Activated CD4-positive, alpha-beta T cell treated with anti-CD3 and anti-CD28 coated beads for 36 hours (primary cell): Measurements from ENCODE around the gene EHD2. TPM values are rescaled to one million over a fixed set of nuclear protein-coding genes. Genes with fewer than 3 reads are reported as not detected.
"Not testable (repeated sequence)": the region's sequence is repeated elsewhere in the genome, so short reads cannot be mapped to it uniquely, and the experiment has no call there.

ENCODE experiments used
- ATAC-seq: fragments of 200-7000 bp; cut with Tn5 transposase; one replicate; pipeline ENCODE4 v1.10.0; 2021; ENCODE audit warnings: mild to moderate bottlenecking, moderate library complexity
- CTCF ChIA-PET: fragments of 350-600 bp; sonication (Branson Sonifier 250); formaldehyde crosslinking; loops from one replicate; lab custom pipeline; 2021; ENCODE audit warnings: antibody characterized with exemption; lab: Charles Lee
- POLR2A ChIA-PET: fragments of 350-600 bp; sonication (Branson Sonifier 250); formaldehyde crosslinking; loops from one replicate; lab custom pipeline; 2021; ENCODE audit warnings: antibody characterized with exemption, inconsistent platforms; lab: Charles Lee
- DNase-seq: peaks from one replicate; pipeline ENCODE4 v3.0.0-alpha.2; 2020
- H3K27ac Mint-ChIP-seq: one replicate; pipeline ENCODE4 v1.8.0; 2021; ENCODE audit warnings: mixed read lengths
- H3K27me3 Mint-ChIP-seq: one replicate; pipeline ENCODE4 v1.8.0; 2021; ENCODE audit warnings: mixed read lengths
- H3K36me3 Mint-ChIP-seq: one replicate; pipeline ENCODE4 v1.8.0; 2021; ENCODE audit warnings: low read depth, mixed read lengths
- H3K4me1 Mint-ChIP-seq: one replicate; pipeline ENCODE4 v1.8.0; 2021; ENCODE audit warnings: mixed read lengths
- H3K4me3 Mint-ChIP-seq: one replicate; pipeline ENCODE4 v1.8.0; 2021; ENCODE audit warnings: mild to moderate bottlenecking, moderate library complexity, mixed read lengths
- H3K9me3 Mint-ChIP-seq: one replicate; pipeline ENCODE4 v1.8.0; 2021; ENCODE audit warnings: low read depth, mixed read lengths
- intact Hi-C, 2 experiments: fragments of 100-400 bp; cut with DNase I in 1 of 2; cut with micrococcal nuclease in 1 of 2; formaldehyde crosslinking; loops; one replicate each; pipeline versions ENCODE4 v1.14.2 to v1.15.1; 2022 to 2024; cut with DNase I, micrococcal nuclease
- total RNA-seq, 2 experiments: library from RNA; stranded (reverse); gene quantifications; one replicate each; pipeline ENCODE4 v1.2.3, GENCODE V29; 2021

EHD2 gene
- total RNA-seq, 2 experiments from 2014 or later = 1.6 to 2.5 TPM

DNA sequence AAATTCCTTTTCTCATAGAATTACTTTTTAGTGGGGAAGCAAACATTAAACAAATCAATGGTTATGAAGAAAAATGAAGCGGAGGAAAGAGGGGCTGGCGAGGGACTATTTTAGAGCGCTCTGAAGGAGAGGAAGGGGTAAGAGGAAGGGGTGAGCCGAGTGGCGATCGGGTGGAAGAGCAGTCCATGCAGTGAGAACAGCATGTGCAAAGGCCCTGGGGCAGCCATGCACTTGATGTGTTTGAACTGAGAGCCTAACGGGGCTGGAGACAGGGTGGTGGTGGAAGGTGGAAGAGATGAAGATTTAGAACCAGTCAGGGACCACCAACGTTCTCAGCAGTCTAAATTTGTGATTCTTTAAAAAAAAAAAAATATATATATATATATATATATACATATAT is 17.7 kb downstream of the EHD2 start:
- Mint-ChIP-seq H3K27ac (no peak overlapping the region), H3K27me3 (peaks cover 18% of the 10 kb centered on the region), H3K36me3 (no peaks in the 10 kb centered on the region), H3K4me3 (no peak overlapping the region), H3K9me3 (no peaks in the 10 kb centered on the region), H3K4me1 (peaks cover 22% of the 10 kb centered on the region)
- ChIA-PET CTCF (interaction anchor here (0.5 to 1.5 kb wide), 2 partner anchors 7 to 301 kb away, joined by 3 read pairs; no protein-coding TSS in a partner anchor), POLR2A (no interaction called here)
- intact Hi-C loops = no loop called here
- no peak for DNase-seq
- no peak for ATAC-seq

DNA sequence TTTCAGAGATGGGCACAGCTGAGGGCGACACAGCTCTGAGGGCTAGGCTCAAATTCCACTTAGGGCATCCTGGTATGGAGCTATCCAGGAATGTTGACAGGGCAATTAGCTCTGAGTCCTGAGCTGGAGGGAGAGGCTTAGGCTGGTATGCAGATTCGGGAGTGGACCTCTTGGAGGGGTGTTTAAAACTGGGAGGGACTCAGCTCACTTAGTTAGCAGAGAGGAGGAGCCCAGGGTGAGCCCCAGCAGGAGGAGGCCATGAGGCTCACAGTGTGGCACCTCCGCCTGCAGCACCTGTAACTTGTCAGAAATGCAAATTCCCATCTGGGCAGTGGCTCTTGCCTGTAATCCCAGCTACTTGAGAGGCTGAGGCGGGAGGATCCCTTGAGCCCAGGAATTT is 21.9 kb downstream of the EHD2 start:
- intact Hi-C loops = no loop called here
- Mint-ChIP-seq H3K4me1 (peaks cover 4% of the 10 kb centered on the region), H3K9me3 (no peaks in the 10 kb centered on the region), H3K4me3 (no peak overlapping the region), H3K27ac (no peak overlapping the region), H3K36me3 (no peaks in the 10 kb centered on the region), H3K27me3 (peaks cover 8% of the 10 kb centered on the region)
- DNase-seq = no peak
- ChIA-PET CTCF (interaction anchor here (0.7 to 1.8 kb wide), 2 partner anchors 22 to 113 kb away, joined by 3 to 7 read pairs; partner anchors contain the start of gene EHD2), POLR2A (no interaction called here)
- no peak for ATAC-seq

DNA sequence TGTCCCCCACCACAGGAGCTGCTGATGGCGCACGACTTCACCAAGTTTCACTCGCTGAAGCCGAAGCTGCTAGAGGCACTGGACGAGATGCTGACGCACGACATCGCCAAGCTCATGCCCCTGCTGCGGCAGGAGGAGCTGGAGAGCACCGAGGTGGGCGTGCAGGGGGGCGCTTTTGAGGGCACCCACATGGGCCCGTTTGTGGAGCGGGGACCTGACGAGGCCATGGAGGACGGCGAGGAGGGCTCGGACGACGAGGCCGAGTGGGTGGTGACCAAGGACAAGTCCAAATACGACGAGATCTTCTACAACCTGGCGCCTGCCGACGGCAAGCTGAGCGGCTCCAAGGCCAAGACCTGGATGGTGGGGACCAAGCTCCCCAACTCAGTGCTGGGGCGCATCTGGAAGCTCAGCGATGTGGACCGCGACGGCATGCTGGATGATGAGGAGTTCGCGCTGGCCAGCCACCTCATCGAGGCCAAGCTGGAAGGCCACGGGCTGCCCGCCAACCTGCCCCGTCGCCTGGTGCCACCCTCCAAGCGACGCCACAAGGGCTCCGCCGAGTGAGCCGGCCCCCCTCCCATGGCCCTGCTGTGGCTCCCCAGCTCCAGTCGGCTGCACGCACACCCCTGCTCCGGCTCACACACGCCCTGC is 27.8 kb downstream of the EHD2 start:
- DNase-seq = no peak
- Mint-ChIP-seq H3K27me3 (no peaks in the 10 kb centered on the region), H3K27ac (no peak overlapping the region), H3K4me3 (no peak overlapping the region), H3K9me3 (no peaks in the 10 kb centered on the region), H3K36me3 (peaks cover 5% of the 10 kb centered on the region), H3K4me1 (peaks cover 21% of the 10 kb centered on the region)
- ChIA-PET POLR2A (no interaction called here), CTCF (interaction anchor here (0.6 to 2.8 kb wide), 5 partner anchors 12 to 132 kb away, joined by 3 to 18 read pairs (median 3); partner anchors contain the start of gene EHD2)
- no peak for ATAC-seq
- intact Hi-C loops = loop anchor here in 1 of 2 experiments (5.0 kb wide), 1 partner anchor 629 kb away; the partner anchor contains the start of gene ZC3H4

DNA sequence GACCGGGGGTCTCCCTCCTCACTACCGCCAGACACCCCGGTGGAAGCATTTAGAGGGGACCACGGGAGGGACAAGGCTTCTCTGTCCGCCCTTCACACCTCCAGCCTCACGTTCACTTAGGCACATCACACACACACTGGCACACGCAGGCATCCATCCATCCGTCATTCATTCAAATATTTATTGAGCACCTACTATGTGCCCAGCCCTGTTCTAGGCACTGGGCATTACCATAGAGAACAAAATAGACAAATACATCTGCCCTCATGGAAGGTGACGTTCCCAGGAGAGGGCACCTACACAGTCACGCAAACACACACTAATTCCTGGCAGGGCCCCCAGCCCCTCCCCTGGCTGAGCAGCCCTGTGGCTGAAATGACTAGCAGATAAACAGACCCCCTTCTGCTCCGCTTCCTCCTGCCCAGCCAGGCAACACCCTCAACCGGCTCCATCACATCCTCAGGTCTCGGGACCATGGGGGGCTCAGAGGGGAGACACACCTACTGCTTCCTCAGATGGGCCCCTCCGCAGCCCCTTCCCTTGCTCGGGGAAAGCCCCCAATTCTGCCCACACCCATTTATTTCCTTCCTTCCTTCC is 28.4 kb downstream of the EHD2 start:
- Mint-ChIP-seq H3K9me3 (no peaks in the 10 kb centered on the region), H3K27ac (peak overlapping the region; percentile 1), H3K27me3 (no peaks in the 10 kb centered on the region), H3K4me3 (no peak overlapping the region), H3K4me1 (peaks cover 22% of the 10 kb centered on the region), H3K36me3 (peaks cover 5% of the 10 kb centered on the region)
- ATAC-seq = no peak
- CTCF ChIA-PET = no interaction called here
- POLR2A ChIA-PET = interaction anchor here (0.7 kb wide), 1 partner anchor 10 kb away, joined by 7 read pairs; no protein-coding TSS in a partner anchor
- DNase-seq = no peak
- intact Hi-C loops = loop anchor here in 1 of 2 experiments (5.0 kb wide), 1 partner anchor 629 kb away; the partner anchor contains the start of gene ZC3H4

DNA sequence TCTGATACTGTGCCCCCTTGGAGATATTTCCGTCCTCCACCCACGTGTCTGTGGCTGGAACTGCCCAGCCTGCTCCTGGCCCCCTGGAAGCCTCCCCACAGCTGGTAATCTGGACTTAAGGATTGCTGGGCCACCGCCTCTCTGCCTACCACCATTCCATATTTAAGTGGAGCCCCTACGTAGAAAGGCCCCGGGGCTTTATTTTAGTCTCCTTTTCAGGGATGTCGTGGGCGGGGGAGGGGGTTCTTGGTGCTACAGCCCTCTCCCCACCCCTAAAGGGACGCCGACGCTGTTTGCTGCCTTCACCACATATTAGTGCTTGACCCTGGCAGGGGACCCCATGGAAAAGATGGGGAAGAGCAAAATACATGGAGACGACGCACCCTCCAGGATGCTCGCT is 29.4 kb downstream of the EHD2 start:
- CTCF ChIA-PET = interaction anchor here (0.9 to 4.6 kb wide), 4 partner anchors 17 to 30 kb away, joined by 3 to 52 read pairs (median 5); partner anchors contain the start of gene EHD2
- no peak for ATAC-seq
- intact Hi-C loops = loop anchor here (1.0 to 5.0 kb wide), 8 partner anchors 13 to 630 kb away; partner anchors contain the start of genes EHD2 (in 2 of the 2), KPTN (in 1 of the 2) and ZC3H4 (in 1 of the 2)
- Mint-ChIP-seq H3K27ac (no peak overlapping the region), H3K36me3 (peaks cover 12% of the 10 kb centered on the region), H3K27me3 (no peaks in the 10 kb centered on the region), H3K9me3 (no peaks in the 10 kb centered on the region), H3K4me1 (peaks cover 26% of the 10 kb centered on the region), H3K4me3 (peak overlapping the region; percentile 98)
- DNase-seq = no peak
- POLR2A ChIA-PET = interaction anchor here (0.7 kb wide), 1 partner anchor 9 kb away, joined by 7 read pairs; no protein-coding TSS in a partner anchor

DNA sequence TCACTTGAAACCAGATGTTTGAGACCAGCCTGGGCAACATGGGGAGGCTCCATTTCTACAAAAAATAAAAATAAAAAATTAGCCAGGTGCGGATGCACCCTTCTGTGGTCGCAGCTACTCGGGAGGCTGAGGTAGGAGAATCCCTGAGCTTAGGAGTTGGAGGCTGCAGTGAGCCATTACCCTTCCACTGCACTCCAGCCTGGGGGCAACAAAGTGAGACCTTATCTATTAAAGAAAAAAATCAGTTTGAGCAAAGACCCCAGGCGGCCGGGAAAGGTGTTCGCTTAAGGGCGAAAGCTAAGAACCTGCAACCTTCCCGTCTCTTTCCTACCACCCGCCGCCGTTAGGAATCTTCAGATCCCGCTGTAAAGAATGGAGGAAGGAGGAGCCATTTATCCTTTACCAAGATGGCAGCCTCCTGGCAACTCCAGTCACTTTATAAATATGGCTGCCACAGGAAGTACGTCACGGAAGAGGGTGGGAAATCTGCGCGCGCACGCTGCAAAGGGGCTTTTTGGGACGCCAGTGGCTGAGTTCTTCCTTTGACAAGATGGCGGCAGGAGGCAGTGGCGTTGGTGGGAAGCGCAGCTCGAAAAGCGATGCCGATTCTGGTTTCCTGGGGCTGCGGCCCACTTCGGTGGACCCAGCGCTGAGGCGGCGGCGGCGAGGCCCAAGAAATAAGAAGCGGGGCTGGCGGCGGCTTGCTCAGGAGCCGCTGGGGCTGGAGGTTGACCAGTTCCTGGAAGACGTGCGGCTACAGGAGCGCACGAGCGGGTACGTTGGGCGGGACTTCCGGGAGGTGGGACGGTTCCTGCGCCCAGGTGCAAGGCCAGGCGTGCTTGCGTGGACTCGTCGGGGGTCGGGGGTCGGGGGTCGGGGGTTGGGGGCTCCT is 32.0 kb downstream of the EHD2 start, which contains the start of gene NOP53:
Gene NOP53 (plus strand): TSS at position 537 of the 892 bp plus-strand sequence. CDS start 14 bp downstream, at position 551.
- intact Hi-C loops = loop anchor here (1.0 kb wide), 6 partner anchors 33 to 471 kb away; partner anchors contain the start of genes NAPA (in 2 of the 2), DHX34 (in 1 of the 2), INAFM1 (in 1 of the 2) and SELENOW (in 1 of the 2)
- POLR2A ChIA-PET = interaction anchor here (0.5 to 1.3 kb wide), 4 partner anchors 15 to 588 kb away, joined by 3 to 4 read pairs (median 4); no protein-coding TSS in a partner anchor
- CTCF ChIA-PET = interaction anchor here (0.6 to 4.6 kb wide), 8 partner anchors 14 to 626 kb away, joined by 3 to 52 read pairs (median 4); partner anchors contain the start of gene EHD2
- Mint-ChIP-seq H3K27me3 (no peaks in the 10 kb centered on the region), H3K4me3 (peak within 1 kb of the TSS; percentile 98), H3K27ac (peak within 1 kb of the TSS; percentile 99), H3K4me1 (peaks cover 44% of the 10 kb centered on the region), H3K9me3 (no peaks in the 10 kb centered on the region), H3K36me3 (peaks cover 29% of the 10 kb centered on the region)
- peak; percentile 98 for DNase-seq
- peak; percentile 71 for ATAC-seq

DNA sequence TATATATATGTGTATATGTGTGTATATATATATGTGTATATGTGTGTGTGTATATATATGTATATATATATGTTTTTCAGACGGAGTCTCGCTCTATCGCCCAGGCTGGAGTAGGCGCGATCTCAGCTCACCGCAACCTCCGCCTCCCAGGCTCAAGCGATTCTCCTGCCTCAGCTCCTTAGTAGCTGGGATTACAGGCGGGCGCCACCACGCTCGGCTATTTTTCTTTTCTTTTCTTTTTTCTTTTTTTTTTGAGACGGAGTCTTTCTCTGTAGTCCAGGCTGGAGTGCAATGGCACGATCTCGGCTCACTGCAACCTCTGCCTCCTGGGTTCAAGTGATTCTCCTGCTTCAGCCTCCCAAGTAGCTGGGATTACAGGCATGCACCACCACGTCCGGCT is 32.9 kb downstream of the EHD2 start:
- Mint-ChIP-seq H3K4me1 (peaks cover 48% of the 10 kb centered on the region), H3K4me3 (peak overlapping the region; percentile 98), H3K27ac (peak overlapping the region; percentile 51), H3K36me3 (peaks cover 35% of the 10 kb centered on the region)
- DNase-seq, intact Hi-C loops, H3K27me3 Mint-ChIP-seq, H3K9me3 Mint-ChIP-seq, ATAC-seq: not testable (repeated sequence)
- ChIA-PET CTCF (interaction anchor here (0.6 to 4.6 kb wide), 3 partner anchors 33 to 73 kb away, joined by 3 to 52 read pairs (median 4); partner anchors contain the start of gene EHD2), POLR2A (interaction anchor here (1.3 to 2.7 kb wide), 2 partner anchors 10 to 14 kb away, joined by 4 to 9 read pairs; no protein-coding TSS in a partner anchor)

DNA sequence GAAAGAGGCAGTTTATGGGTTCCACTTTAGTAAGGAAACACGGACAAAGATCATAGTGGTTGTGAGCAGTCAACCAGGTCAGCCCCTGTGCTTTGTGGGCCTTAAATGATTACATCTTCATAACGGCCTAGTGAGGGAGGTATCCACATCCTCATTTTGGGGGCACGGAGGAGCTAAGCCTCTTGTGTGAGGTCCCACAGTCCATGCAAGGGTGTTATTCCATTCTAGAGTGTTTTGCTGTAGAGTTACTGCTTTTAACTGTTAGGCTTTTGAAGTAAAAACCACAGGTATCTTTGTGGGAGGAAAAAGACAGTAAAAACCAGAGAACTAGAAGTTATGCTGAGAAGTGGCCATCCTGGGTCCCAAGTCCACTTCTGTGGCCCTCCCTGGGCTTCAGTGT is 36.1 kb downstream of the EHD2 start:
- ATAC-seq = no peak
- Mint-ChIP-seq H3K36me3 (peaks cover 63% of the 10 kb centered on the region), H3K27ac (peak overlapping the region; percentile 89), H3K4me1 (peaks cover 43% of the 10 kb centered on the region), H3K4me3 (peak overlapping the region; percentile 34), H3K9me3 (no peaks in the 10 kb centered on the region), H3K27me3 (no peaks in the 10 kb centered on the region)
- CTCF ChIA-PET = interaction anchor here (1.1 kb wide), 1 partner anchor 43 kb away, joined by 3 read pairs; no protein-coding TSS in a partner anchor
- no peak for DNase-seq
- intact Hi-C loops = no loop called here
- POLR2A ChIA-PET = no interaction called here

DNA sequence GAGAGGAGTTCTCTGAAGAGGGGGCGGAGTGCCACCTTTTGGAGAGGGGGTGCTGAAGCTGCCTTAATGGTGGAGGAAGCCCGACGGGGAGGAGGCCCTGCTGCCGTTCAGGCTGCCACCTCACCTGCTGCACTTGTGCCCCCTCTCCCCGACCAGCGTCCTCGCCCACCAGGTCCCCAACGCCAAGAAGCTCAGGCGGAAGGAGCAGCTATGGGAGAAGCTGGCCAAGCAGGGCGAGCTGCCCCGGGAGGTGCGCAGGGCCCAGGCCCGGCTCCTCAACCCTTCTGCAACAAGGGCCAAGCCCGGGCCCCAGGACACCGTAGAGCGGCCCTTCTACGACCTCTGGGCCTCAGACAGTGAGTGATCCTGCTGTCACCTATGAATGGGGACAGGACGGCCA is 37.5 kb downstream of the EHD2 start:
- intact Hi-C loops = no loop called here

More for the DNA sequence above, 37.5 kb downstream of the EHD2 start:
- Mint-ChIP-seq H3K27ac (no peak overlapping the region), H3K36me3 (peaks cover 59% of the 10 kb centered on the region), H3K4me3 (no peak overlapping the region), H3K4me1 (peaks cover 38% of the 10 kb centered on the region), H3K27me3 (no peaks in the 10 kb centered on the region), H3K9me3 (no peaks in the 10 kb centered on the region)
- ATAC-seq (no peak), DNase-seq (no peak)
- ChIA-PET CTCF (interaction anchor here (0.6 kb wide), 1 partner anchor 13 kb away, joined by 3 read pairs; no protein-coding TSS in a partner anchor), POLR2A (no interaction called here)
